Peyer's patch (tissue), 4 donors: Measurements from ENCODE around the gene VAMP5.

ENCODE experiments used
- POLR2A ChIP-seq, 2 donors: fragments of 450-650 bp; IDR thresholded peaks; one replicate each; pipeline ENCODE4 v1.5.1; 2017; ENCODE audit warnings: antibody characterized with exemption in 2 of 2, mild to moderate bottlenecking in 2 of 2, moderate library complexity in 2 of 2
- TF ChIP-seq, protein P1 (sequence below), 6 experiments: fragments of 450-650 bp in 4 of 6; fragments of 200-600 bp in 2 of 6; sonication (generic) in 1 of 6; IDR thresholded peaks; one replicate each; pipeline ENCODE4 v1.5.1; 2017 to 2019; ENCODE audit warnings: antibody characterized with exemption in 6 of 6, mild to moderate bottlenecking in 3 of 6, moderate library complexity in 1 of 6

DNA sequence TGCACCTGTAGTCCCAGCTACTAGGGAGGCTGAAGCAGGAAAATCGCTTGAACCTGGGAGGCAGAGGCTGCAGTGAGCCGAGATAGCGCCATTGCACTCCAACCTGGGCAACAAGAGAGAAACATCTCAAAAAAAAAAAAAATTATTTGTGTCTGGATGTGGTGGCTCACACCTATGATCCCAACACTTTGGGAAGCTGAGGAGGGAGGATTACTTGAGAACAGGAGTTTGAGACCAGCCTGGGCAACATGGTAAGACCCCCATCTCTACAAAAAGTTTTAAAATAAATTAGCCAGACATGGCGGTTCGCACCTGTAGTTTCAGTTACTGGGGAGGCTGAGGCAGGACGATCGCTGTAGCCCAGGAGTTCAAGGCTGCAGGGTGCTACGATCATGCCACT, 8.5 kb upstream of the VAMP5 start:
- TF ChIP-seq POLR2A (IDR thresholded peaks at IDR 0.05): no peak
- TF ChIP-seq, protein P1, sequence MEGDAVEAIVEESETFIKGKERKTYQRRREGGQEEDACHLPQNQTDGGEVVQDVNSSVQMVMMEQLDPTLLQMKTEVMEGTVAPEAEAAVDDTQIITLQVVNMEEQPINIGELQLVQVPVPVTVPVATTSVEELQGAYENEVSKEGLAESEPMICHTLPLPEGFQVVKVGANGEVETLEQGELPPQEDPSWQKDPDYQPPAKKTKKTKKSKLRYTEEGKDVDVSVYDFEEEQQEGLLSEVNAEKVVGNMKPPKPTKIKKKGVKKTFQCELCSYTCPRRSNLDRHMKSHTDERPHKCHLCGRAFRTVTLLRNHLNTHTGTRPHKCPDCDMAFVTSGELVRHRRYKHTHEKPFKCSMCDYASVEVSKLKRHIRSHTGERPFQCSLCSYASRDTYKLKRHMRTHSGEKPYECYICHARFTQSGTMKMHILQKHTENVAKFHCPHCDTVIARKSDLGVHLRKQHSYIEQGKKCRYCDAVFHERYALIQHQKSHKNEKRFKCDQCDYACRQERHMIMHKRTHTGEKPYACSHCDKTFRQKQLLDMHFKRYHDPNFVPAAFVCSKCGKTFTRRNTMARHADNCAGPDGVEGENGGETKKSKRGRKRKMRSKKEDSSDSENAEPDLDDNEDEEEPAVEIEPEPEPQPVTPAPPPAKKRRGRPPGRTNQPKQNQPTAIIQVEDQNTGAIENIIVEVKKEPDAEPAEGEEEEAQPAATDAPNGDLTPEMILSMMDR (IDR thresholded peaks at IDR 0.05): no peak
